RPMI7951 (cell line): ENCODE data around the gene RBM44. TPM values are rescaled to one million over a fixed set of nuclear protein-coding genes. Genes with fewer than 3 reads are reported as not detected.
"Not testable (repeated sequence)": the region's sequence is repeated elsewhere in the genome, so short reads cannot be mapped to it uniquely, and the experiment has no call there.

ENCODE experiments used
- DNase-seq: peaks from one replicate; pipeline ENCODE4 v3.0.0-alpha.2; 2012; ENCODE audit warnings: low read depth
- total RNA-seq: library from RNA; depleted of rRNA; stranded (reverse); fragments of >200 nt; shearing (Covaris generic); gene quantifications from 2 replicates; pipeline ENCODE4 v1.2.3, GENCODE V29; 2014; rRNA removed

The RBM44 gene, protein sequence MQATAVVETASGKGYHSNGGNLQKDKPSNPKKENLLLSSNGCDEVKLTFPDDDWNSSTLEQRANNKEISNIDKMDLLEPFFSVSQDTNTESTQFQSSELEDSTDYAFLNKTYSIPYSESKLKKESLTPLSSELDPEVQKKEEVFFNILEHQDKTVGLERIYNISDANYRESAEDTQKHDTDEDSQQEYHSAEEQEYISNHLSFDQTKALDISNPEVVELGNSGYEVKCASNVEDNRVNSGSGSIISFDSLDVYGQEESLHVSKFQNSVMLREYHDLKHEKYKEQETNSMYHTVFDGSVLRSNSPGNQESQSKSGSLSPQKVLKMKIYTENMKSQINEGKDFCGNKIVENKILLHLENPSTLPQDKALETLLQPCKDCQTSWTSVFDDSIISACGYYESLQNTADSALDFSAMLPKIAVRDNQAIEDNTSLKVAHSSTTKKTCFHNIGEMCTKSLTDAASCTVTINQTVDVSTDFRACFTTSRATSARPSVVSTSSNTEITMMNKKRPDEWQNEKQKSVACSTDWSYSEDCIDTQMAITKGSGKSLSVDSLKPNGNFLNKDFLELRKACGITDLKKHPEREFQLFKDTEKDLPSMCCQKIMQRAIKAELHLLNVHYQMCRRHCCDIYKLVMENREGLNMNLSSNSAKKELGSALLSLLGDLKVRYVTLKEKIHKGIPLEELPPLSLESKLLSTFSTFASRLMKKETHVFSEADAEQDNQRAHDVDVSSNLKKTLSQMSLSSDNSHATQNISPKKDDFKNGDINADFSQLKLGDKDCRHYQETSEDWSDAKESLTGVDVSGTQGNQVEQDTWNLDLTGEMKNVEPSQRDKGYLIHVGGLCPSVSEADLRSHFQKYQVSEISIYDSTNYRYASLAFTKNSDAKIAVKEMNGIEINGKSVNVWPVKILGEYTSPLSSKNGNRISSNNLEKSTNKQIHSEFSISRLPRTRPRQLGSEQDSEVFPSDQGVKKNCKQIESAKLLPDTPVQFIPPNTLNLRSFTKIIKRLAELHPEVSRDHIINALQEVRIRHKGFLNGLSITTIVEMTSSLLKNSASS
- 0.88 and 1.7 TPM in 2 replicates for total RNA-seq

DNA sequence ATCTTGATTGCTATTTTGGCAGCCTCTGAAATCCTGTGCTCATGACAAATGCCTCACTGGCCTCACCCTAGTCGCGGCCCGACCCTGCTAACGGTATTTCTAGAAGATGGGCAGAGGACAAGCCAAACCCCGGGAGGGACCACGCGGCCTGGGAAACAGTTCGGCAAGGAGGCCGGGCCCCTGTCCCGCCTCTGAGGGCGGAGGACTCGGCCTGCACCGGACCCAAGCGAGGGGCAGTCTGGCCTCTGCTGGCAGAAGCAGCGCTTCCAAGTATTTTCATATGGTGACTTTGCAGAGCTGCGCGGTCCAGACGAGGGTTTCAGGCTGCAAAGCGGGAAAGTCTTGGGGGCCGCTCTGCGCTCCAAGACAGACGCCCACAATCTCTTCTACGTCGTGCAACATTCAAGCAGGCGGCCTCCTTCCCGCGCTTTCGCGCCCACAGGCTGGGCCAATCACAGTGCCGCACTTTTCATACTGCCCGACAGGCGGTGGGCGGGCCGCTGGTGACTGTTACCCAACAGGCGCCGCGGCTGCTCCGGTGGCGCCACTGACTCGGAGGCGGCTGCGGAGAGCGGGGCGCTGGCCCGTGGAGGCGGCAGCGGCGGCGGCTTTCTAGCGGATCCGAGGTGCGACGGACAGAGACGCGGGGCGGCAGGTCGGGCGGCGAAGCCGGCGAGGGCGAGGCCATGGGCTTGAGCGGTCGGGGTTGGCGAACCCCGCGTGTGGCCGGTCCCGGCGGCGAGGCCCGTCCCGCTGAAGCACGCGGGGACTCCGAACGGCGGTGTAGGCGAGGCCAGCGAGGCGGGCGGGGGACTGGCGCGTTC lies at the start of gene RBM44:
Gene RBM44 (plus strand): TSS at position 544 of the 824 bp plus-strand sequence. CDS start 14,831 bp downstream, outside the sequence.
- no peak for DNase-seq

DNA sequence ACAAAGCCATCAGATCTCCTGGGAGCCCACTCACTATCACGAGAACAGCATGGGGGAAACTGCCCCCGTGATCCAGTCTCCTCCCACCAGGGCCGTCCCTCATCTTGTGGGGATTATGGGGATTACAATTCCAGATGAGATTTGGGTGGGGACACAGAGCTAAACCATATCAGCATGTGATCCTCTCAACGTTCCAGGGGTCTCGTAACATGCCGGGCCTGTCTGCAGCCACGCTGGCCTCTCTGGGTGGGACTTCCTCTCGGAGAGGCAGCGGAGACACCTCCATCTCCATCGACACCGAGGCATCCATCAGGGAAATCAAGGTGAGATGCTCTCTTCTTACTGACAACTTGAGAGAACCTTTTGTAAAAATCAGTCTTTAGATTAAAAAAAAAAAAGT lies 49.6 kb upstream of the RBM44 start:
- no peak for DNase-seq

DNA sequence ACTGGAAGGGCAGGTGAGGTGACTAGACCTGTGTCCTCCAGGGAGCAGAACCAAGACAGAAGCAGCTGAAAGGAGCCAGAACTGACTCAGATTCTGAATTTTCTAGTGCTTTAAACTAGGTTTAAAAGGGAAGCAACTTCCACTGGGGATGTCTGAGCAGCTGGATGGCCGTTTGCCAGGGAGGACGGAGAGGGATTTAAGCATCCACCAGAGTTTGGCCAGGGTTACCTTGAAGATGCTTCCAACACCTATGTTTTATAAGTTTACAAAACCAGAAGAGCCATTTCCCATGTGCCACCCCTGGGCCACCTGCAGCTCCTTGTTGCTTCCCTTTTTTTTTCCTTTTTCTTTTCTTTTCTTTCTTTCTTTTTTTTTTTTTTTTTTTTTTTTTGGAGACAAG lies 48.6 kb upstream of the RBM44 start:
- no peak for DNase-seq

DNA sequence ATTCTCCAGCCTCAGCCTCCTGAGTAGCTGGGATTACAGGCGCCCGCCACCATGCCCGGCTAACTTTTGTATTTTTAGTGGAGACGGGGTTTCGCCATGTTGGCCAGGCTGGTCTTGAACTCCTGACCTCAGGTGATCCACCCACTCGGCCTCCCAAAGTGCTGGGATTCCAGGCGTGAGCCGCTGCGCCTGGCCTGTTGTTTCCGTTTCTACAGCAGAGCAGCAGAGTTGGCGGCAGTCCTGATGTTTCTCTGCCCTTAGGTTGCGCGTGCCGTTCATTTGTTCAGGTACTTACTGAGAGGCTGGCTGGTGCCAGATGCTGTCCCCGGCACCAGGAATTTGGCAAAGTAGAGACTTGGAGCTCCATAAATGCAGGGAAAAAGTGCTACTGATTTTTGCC lies 48.1 kb upstream of the RBM44 start:
- not testable (repeated sequence) for DNase-seq

DNA sequence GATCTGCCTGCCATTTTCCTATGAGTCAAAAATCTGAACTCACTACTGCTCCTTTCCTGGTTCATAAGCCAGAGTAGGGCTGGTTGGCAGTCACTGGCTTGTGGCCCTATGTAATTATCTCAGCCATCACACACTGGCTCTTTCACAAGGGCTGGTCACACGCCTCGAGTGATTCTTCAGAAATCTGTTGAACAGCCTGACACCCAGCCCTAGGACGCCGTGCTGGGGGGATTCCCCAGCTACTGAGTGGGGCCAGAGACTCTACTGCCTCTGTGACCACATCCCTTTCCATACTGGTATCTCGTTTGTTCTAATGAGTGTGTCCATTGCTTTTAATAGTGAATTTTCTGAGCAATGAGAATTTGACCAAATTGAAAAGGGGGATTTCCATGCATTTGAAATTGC lies 45.8 kb upstream of the RBM44 start:
- peak; percentile 31 for DNase-seq

DNA sequence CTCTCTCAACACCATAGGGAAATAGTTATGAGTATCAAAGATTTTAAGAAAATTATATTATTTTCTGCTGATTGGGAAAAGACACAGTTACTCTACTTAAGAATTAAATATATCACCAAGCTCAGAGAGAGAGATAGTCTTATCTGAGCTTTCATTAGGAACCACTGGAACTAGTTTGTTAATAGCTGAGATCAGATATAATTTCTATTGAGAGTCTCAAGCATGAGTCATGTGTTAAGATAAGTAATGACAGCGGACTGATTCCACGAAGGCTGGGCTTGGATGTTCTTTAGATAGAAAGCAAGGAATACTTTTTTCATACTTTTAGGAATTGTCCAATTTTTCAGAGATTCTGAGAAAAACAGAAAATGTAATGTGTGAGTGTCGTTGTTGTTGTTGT lies 44.4 kb upstream of the RBM44 start:
- DNase-seq = no peak

DNA sequence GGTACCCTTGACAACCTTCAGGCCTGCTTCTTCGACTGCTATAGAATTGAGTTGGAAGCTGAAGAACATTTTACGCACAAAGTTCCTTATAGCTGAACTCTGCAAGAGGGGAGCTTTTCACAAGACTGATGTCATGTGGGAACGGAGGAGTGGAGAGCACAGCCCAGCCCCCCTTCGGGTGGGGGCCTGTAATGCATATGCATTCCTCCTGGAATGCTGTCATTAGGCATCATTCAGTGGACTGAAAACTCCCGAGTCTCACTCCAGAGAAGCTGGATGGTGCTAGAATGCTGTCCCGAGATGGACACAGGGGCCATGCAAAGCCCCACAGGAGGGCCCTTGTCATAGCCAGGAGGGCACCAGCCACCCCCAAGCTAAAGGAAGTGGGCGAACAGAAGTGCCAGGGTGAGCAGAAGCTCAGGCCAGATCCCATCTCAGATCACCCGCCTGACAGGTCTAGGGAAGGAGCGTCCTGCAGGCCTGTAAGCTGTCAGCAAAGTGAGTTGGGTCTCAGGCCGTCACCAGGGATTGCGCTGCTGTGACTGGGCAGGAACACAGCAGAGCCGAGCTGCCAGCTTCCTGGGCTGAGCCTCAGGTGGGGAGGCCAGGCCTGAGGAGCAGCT lies 43.8 kb upstream of the RBM44 start:
- no peak for DNase-seq

DNA sequence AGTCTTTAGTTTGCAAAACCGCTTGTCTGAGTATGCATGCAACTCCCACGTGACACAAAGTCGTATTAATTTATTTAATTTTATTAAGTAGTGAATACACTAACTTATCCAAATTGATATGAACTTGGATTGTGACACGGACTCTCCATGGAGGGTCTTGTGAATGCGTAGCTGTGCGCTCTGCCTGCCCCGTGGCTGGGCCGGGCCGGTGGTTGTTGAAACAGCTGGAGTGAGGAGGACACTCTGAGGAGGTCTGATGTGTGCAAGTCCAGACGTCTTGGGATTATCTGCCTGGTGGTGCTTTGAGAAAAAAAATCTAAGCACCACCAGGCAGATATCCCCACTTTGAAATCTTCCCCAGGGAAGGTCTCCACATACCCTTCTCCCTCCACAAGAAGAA lies 41.0 kb upstream of the RBM44 start:
- DNase-seq = no peak

DNA sequence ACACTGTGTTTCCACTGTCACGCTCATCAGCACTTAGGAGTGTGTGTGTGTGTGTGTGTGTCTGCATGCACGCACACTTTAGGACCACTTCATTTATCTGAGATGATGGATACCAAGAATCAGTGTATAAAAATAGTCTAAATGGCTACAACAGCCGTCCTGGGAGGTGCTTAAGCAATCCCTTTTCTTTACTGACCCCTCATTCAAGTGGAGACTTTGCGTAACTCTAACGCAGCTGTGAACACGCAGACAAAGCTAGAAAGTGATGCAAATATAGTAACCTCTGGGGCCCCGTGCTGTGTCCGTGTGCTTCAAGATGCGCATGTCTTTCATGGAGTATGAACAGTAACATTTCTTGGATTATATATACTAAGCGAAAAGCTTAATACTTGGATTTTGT lies 40.4 kb upstream of the RBM44 start:
- DNase-seq = no peak

DNA sequence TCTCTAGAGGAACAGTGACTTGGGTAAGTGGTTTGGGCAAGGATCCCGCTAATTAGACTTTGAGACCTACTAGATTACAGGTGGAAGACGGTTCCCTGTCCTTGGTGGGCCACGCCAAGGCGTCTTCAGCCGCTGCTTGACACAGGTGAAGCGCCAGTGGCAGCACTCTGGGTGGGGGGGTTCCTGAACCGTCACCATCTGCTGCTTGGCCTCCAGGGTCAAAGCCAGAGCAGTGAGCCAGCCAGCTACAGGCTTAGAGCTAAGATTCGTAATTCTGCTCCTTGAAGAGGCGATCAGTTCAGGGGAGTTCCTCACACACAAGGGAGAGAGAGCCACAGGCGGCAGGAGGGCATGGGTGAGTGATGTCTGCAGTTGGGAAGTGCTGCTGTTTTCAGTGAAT lies 39.4 kb upstream of the RBM44 start:
- DNase-seq = no peak

DNA sequence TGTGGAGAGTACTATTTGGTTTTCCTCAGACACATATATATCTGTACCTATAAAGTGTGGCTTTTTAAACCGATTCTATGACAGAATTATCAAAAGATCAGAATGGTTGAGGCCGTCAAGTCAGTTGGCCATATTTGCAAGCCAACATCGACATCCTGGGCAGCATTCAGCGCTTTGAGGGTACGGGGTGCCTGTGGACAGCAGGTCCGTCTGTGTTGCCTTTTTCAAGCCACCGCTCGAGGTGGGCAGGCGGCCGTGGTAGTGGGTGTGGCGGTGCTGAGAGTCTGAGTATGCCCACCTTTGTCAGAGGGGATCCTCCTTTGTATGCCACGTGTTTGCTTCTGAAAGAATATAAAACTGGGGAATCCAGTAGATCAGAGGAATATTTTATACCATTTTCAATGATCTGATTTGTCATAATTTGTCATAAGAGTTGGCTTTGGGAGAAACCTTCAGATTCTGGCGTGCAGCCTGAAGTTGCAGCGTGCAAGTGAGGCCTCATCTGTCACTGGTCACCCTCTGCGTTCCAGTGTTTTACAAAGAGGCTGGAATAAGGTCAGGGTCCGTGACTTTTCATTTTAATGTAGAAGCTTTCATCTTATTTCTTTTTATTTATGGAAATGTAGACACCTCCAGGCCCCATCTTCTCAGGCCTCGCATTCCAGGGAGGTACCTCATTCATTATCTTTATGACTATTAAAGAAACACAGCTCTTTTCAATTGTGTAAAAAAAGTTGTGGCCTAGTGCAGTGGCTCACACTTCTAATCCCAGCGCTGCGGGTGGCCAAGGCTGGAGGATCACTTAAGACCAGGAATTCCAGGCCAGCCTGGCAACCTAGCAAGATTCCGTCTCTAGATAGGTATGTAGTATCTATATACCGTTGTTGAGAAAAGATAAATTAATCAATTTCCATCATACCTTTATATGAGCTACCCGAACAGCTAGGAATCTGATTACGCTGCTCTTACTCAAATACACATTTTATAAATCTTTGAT lies 37.8 kb upstream of the RBM44 start:
- no peak for DNase-seq

DNA sequence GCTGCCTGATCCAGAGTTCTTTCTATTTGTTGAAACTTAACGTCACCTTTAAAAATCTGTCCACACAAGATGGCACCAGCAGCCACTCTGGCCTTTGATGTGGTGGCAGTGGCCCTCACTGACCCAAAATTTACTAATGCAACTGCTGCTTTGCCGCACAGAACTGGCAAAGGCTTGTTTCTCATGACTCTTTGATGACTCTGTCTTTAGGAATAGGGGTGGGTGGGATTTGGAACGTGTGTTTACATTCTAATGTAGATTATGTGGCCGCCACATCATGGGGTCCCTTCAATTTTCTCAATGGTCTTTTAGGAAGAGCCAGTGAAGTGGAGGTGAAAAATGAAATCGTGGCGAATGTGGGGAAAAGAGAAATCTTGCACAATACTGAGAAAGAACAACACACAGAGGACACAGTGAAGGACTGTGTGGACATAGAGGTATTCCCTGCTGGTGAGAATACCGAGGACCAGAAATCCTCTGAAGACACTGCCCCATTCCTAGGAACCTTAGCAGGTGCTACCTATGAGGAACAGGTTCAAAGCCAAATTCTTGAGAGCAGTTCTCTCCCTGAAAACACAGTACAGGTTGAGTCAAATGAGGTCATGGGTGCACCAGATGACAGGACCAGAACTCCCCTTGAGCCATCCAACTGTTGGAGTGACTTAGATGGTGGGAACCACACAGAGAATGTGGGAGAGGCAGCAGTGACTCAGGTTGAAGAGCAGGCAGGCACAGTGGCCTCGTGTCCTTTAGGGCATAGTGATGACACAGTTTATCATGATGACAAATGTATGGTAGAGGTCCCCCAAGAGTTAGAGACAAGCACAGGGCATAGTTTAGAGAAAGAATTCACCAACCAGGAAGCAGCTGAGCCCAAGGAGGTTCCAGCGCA lies 36.0 kb upstream of the RBM44 start:
- not testable (repeated sequence) for DNase-seq

DNA sequence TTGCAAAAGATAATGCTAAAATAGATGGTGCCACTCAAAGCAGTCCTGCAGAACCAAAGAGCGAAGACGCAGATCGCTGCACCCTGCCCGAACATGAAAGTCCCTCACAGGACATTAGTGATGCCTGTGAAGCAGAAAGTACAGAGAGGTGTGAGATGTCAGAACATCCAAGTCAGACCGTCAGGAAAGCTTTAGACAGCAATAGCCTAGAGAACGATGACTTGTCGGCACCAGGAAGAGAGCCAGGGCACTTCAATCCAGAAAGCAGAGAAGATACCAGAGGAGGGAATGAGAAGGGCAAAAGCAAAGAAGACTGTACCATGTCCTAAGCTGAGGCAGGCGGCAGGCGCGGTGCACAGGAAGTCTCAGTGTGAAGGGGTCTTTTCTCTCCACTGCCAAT lies 34.8 kb upstream of the RBM44 start:
- no peak for DNase-seq

DNA sequence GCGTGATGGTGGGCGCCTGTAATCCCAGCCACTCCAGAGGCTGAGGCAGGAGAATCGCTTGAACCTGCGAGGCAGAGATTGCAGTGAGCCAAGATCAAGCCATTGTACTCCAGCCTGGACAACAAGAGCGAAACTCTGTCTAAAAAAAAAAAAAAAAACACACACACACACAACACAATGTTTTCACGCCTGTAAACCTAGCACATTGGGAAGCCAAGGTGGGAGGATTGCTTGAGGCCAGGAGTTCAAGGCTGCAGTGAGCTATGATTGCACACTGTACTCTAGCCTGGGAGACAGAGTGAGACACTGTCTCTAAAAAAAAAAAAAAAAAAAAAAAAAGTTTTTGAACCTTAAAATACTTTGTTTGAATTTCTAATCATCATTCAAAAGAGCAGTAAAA lies 33.5 kb upstream of the RBM44 start:
- DNase-seq = not testable (repeated sequence)

DNA sequence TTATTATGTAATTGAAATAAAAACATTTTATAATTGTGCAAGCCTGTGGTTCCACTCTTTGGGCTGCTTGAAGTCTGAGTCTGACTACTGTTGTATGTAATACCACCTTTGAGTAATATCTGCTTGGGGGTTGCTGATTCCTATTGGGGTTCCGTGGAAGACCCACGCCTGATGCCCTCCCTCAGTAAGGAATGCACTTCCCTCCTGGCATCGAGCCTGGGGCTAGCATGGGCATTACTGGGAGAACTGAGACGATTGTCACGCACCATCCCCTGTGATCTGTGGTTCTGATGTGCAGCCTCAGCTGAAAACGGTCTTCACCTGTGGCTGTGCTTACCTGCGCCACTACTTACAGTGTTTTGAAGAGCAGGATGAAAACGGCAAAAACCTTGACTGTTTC lies 32.7 kb upstream of the RBM44 start:
- no peak for DNase-seq

DNA sequence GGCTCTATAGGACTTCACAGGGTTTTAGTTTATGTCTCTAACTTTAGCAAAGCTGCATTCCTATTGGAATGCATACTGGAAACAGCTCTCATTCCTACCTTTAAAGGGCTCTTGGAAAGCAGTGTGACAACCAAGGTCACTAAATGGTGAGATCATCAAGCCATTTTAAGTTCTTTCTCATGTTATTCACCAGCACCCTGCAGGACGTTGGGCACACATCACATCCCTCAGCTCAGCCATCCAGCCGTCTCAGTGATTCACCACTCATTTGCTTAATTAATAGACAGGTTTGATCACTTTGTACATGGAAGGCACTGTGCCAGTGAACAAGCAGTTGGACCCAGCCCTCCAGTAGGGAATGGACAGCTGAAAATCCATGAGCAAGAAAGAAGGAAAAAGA lies 32.2 kb upstream of the RBM44 start:
- DNase-seq = no peak

DNA sequence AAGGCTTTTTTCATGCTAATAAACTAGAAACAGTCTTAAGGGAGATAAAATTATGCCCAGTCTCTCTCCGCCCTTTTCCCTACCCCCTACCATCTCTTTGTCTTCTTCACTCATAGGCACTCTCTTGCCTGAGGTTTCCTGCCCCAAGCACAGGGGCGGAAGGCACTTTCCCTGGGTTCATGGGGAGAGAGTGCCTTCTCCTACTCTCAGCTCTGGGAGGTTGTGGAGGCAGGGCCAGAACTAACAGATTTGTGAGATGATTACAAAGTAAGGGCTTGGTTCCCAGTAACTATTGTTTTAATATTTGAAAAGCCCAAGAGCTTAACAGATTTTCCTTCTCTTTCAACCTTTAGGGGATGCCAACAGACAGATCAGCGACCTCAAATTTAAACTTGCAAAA lies 26.1 kb upstream of the RBM44 start:
- DNase-seq = no peak

DNA sequence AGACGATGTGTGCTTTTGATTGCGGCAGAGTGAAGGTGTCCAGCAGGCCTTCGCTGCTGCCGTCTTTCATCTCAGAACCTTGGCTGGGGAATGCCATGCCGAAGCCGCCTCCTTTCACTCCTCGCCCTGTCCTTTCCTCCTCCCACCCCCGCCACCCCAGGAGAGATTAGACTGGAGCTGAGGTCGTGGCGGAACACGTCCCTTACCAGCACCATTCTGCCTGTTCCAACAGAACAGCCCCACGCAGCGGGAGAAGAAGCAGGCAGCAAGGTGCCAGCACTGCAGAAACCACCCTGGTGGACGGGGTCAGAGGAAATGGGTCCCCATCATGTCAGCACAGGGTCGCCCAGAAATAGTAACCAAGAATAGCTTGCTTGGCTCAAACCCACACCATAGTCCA lies 24.8 kb upstream of the RBM44 start:
- DNase-seq = no peak
